MG63 (cell line): ENCODE results near the gene NPAS1. TPM values are rescaled to one million over a fixed set of nuclear protein-coding genes. Genes with fewer than 3 reads are reported as not detected.
"Not testable (repeated sequence)": the region's sequence is repeated elsewhere in the genome, so short reads cannot be mapped to it uniquely, and the experiment has no call there.

ENCODE experiments used
- DNase-seq: peaks from one replicate; pipeline ENCODE4 v3.0.0-alpha.2; 2020
- H3K27me3 ChIP-seq: fragments of 250-450 bp; sonication (Bioruptor Pico); 2 replicates; pipeline ENCODE4 v1.5.1; 2020; ENCODE audit warnings: mild to moderate bottlenecking, moderate library complexity
- H3K36me3 ChIP-seq: fragments of 250-450 bp; sonication (Bioruptor Pico); 2 replicates; pipeline ENCODE4 v1.5.1; 2020; ENCODE audit warnings: mild to moderate bottlenecking, moderate library complexity
- H3K4me3 ChIP-seq: fragments of 250-450 bp; sonication (Bioruptor Pico); 2 replicates; pipeline ENCODE4 v1.5.1; 2020; ENCODE audit warnings: mild to moderate bottlenecking, moderate library complexity
- H3K9me3 ChIP-seq: fragments of 250-450 bp; sonication (Bioruptor Pico); 2 replicates; pipeline ENCODE4 v1.5.1; 2020; ENCODE audit warnings: mild to moderate bottlenecking, moderate library complexity
- total RNA-seq: library from RNA; depleted of rRNA; stranded (reverse); fragments of >200 nt; shearing (Covaris generic); gene quantifications from 2 replicates; pipeline ENCODE4 v1.2.3, GENCODE V29; 2014; ENCODE audit warnings: low replicate concordance; rRNA removed

Gene NPAS1
- total RNA-seq, 1 experiment from 2014 or later, result 0.33 TPM

DNA sequence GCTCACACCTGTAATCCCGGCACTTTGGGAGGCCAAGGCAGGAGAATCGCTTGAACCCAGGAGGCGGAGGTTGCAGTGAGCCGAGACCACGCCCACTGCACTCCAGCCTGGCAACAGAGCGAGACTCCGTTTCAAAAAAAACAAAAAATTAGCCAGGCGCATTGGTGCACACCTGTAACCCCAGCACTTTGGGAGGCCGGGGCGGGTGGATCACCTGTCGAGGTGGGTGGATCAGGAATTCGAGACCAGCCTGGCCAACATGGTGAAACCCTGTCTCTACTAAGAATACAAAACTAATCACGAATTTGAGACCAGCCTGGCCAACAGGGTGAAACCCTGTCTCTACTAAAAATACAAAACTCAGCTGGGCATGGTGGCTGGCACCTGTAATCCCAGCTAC lies 58.7 kb downstream of the NPAS1 start:
- DNase-seq, H3K9me3 ChIP-seq, H3K27me3 ChIP-seq, H3K4me3 ChIP-seq: not testable (repeated sequence)
- peaks cover 83% of the 10 kb centered on the region for H3K36me3 ChIP-seq

DNA sequence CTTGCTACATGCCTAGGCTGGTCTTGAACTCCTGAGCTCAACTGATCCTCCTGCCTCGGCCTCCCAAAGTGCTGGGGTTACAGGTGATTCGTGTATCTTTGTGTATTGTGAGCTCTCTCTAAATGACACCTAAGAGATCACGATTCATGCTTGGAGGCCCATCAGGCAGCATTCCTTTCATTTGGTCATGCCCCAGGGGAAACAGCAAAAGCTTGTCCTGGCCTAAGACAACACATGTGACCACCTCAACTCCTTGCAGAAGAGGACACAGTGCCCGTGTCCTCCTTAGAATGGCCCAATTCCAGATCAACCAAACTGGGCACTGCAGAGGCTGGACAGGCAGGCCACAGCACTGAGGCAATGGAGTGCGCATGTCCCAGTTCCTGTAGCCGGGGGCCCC lies 61.5 kb downstream of the NPAS1 start:
- Histone ChIP-seq H3K9me3 (no peaks in the 10 kb centered on the region), H3K27me3 (no peaks in the 10 kb centered on the region), H3K36me3 (peaks cover 85% of the 10 kb centered on the region), H3K4me3 (no peak overlapping the region)
- DNase-seq, result no peak

DNA sequence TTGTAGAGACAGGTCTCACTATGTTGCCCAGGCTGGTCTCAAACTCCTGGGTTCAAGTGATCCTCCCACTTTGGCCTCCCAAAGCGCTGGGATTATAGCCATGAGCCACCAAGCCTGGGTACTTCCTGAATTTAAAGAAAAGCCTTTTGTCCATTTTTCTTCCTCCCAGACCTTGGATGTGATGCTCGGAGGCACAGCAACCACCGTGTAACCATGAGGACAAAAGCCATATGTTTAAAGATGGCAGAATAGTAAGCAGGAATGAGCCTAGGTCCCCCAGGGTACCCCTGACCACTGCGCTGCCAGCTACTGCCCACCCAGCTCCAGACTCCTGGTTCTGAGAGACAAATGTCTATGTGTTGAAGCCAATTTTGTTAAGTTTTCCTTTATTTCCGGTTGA lies 62.9 kb downstream of the NPAS1 start:
- DNase-seq, result no peak
- Histone ChIP-seq H3K9me3 (no peaks in the 10 kb centered on the region), H3K36me3 (peaks cover 83% of the 10 kb centered on the region), H3K4me3 (no peak overlapping the region), H3K27me3 (no peaks in the 10 kb centered on the region)

DNA sequence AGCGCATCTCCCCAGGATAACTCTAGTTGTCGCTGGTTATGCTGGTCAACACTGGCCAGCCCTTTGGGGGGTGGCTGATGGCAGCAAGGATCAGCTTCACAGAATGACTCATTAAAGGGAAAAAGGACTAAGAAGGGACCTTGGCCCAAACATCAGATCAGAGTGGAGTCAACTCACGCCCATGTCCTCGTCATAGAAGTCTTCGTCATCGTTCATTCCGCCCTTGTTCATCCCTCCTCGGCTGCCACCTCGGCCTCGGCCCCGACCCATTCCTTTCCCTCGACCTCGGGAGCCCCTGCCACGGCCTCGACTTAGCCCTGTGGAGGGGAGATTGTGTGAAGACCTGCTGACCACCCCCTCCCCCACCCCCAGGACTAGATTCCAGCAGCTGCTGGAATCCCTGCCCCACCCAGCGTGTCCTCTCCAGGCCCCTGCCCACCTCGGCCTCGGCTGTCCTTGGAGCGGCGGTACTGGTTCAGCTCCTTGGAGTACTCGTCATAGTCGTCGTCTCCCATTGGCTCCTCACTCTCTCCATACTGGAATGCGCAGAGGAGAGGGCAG lies 65.3 kb downstream of the NPAS1 start:
- Histone ChIP-seq H3K36me3 (peaks cover 85% of the 10 kb centered on the region), H3K4me3 (no peak overlapping the region), H3K9me3 (no peaks in the 10 kb centered on the region), H3K27me3 (no peaks in the 10 kb centered on the region)
- no peak for DNase-seq

DNA sequence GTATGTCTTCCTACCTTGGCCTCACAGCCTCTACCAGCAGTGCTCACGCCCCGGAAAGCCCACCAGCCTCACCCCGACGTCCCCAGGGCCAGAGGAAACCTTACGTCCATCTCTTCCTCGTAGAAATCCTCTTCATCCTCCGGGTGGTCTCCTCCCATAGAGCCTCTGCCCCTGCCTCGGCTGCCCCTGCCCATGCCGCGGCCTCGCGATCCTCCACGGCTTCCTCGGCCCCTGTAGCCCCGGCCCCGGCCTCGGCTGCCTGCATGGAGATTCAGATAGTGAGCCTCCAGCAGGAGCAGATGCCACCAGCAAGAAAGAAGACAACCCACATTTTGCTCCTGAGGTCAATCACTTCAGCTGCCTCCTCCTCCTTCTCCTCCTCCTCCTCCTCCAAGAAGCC lies 66.6 kb downstream of the NPAS1 start:
- Histone ChIP-seq H3K27me3 (no peaks in the 10 kb centered on the region), H3K4me3 (no peak overlapping the region), H3K36me3 (peaks cover 88% of the 10 kb centered on the region), H3K9me3 (no peaks in the 10 kb centered on the region)
- DNase-seq, result no peak

DNA sequence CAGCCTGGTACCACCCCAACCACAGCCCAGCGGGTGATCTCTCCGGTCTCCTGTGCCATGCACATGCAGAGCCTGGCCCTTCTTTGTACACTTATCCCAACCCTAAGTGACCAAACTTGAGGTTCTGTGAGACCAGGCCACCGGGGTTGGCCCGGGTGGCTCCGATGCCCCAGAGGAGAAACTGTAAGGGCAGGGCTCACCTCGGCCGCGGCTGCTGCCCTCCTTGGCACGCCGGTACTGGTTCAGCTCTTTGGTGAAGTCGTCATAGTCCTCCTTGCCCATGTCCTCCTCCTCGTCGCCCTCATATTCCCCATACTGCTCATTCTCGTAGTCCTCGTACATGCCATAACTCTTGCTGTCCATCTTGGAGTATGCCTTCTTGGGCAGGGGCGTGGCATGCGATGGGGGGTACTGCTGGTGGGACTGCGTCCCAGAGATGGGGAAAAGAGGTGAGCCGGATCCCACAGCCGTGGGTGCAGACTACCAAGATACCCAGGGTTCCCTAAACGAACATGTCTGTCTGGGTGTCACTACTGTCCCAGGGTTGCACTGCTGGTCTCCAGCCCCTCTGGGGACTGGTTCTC lies 70.2 kb downstream of the NPAS1 start:
- H3K36me3 ChIP-seq, result peaks cover 89% of the 10 kb centered on the region
- H3K27me3 ChIP-seq, result no peaks in the 10 kb centered on the region
- no peak for DNase-seq
- no peaks in the 10 kb centered on the region for H3K9me3 ChIP-seq
- no peak overlapping the region for H3K4me3 ChIP-seq

DNA sequence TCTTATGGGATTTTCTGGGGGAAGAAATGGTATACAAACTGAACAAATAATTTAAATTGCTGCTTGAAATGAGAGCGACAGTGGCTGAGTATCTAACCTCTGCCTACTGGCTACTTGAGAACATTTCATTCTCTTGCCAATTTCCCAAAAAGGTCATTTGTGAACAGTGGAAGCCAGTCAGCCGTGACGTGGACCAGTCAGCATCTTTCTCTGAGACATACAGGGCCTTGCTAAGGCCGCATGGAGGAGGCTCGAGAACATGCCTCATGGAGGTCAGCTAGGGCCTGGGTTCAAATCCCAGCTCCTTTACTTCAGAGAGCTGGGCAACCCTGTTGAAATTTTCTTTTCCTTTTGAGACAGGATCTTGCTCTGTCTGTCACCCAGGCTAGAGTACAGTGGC lies 73.6 kb downstream of the NPAS1 start:
- DNase-seq, result no peak
- H3K27me3 ChIP-seq, result no peaks in the 10 kb centered on the region
- H3K36me3 ChIP-seq, result peaks cover 91% of the 10 kb centered on the region

DNA sequence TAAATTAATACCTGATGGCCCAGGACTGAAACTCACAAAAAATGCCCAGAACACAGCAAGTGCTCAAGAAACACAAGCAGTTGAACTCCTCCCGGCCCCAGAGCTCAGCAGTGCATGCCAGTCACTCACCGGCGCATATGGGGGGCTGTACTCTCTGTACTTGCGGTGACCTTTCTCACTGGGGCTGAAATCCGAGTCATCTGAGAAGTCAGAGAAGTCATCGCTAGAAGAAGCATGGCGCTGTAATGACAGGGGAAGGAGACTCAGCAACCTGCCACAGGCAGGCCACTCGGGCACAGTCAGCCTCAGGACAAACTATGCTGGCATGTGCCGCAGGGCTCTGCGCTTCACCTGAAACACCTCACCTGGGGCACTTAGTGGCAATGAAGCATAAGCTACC lies 74.2 kb downstream of the NPAS1 start:
- Histone ChIP-seq H3K27me3 (no peaks in the 10 kb centered on the region), H3K36me3 (peaks cover 87% of the 10 kb centered on the region), H3K9me3 (no peaks in the 10 kb centered on the region), H3K4me3 (no peak overlapping the region)
- DNase-seq, result no peak

More for the DNA sequence above, 73.6 kb downstream of the NPAS1 start:
- Histone ChIP-seq H3K9me3 (no peaks in the 10 kb centered on the region), H3K4me3 (no peak overlapping the region)

DNA sequence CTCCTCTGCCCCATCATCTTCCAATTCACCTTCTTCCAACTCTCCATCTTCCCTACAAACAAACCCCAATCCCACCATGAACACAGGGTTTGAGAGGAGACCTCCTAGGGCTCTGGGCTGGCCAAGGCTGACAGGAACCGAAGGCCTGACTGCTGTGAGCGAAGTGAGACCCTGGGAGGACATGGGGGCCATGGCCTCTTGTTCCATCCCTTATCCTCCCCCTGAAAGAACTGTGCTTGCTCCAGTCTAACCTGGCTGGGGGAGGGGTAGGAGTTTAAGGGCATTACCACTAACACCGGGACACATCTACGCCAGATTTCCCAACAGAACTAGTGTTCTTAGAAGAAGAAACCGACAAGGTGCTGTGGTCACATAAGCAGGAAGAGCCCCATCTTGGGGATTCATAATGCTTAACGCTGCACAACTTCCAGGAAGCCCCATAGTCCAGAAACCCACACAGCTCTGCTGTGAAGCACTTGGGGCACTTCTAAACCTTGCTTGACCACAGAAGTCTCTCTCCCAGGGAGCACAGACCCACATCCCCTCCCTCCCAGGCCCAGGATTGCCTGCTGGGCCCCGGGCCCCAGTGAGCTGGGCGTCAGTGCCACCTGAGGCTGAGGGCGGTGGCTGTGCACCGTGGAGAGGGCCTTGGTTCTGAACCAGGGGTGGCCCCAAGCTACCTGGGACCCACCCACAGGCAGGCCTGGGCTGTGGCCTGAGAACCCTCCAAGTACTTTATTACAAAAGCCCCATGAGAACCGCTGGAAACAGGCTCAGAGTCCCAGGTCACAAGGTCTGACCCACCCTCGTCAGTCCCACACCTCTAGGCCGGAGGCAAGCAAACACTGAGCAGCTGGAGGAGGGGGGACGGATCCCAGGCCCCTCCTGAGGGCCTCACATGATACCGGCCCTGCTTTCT lies 75.2 kb downstream of the NPAS1 start:
- no peaks in the 10 kb centered on the region for H3K9me3 ChIP-seq
- peaks cover 82% of the 10 kb centered on the region for H3K36me3 ChIP-seq
- no peak overlapping the region for H3K4me3 ChIP-seq
- DNase-seq, result no peak
- no peaks in the 10 kb centered on the region for H3K27me3 ChIP-seq

Other genes starting within 250 kb of the NPAS1 start
- gene SLC1A5, start 231.2 kb upstream of the NPAS1 start, total RNA-seq, result 170 and 305 TPM in 2 replicates
- gene AP2S1, start 169.0 kb upstream of the NPAS1 start, total RNA-seq, result 216 and 390 TPM in 2 replicates
- gene ARHGAP35, start 158.8 kb upstream of the NPAS1 start, total RNA-seq, result 7.8 and 14.7 TPM in 2 replicates
- 81.9 and 94.5 TPM in 2 replicates for gene TMEM160, start 28.8 kb downstream of the NPAS1 start, total RNA-seq
- gene ZC3H4, start 93.9 kb downstream of the NPAS1 start, total RNA-seq, result 8.2 and 25.2 TPM in 2 replicates
- gene SAE1, start 111.0 kb downstream of the NPAS1 start, total RNA-seq, result 389 and 411 TPM in 2 replicates
- gene BBC3, start 211.4 kb downstream of the NPAS1 start, total RNA-seq, result 14.7 and 38.8 TPM in 2 replicates
- gene CCDC9, start 236.7 kb downstream of the NPAS1 start, total RNA-seq, result 17.5 and 22.9 TPM in 2 replicates